C4-2B (cell line): Measurements from ENCODE around the gene AGBL1.

Experiments used
- CTCF ChIP-seq: fragments of 450-650 bp; conservative IDR thresholded peaks from 2 replicates; pipeline ENCODE4 v1.5.1; 2017; ENCODE audit warnings: mild to moderate bottlenecking
- ZFX ChIP-seq: fragments of 450-650 bp; IDR thresholded peaks from 2 replicates; pipeline ENCODE4 v1.6.1; 2017

GRCh38 chr15:86229936-86230335, 150.3 kb downstream of the AGBL1 start:
- no peak for TF ChIP-seq CTCF
- no peak for TF ChIP-seq ZFX
